GM18907 (cell line): Measurements from ENCODE around the gene TRIM62.

Source experiments
- ATAC-seq: cut with Tn5 transposase; IDR thresholded peaks from one replicate; pipeline ENCODE4 v1.9.1; 2021; ENCODE audit warnings: mild to moderate bottlenecking, moderate library complexity; ENCODE audit not compliant: unreplicated experiment

The TRIM62 gene

DNA sequence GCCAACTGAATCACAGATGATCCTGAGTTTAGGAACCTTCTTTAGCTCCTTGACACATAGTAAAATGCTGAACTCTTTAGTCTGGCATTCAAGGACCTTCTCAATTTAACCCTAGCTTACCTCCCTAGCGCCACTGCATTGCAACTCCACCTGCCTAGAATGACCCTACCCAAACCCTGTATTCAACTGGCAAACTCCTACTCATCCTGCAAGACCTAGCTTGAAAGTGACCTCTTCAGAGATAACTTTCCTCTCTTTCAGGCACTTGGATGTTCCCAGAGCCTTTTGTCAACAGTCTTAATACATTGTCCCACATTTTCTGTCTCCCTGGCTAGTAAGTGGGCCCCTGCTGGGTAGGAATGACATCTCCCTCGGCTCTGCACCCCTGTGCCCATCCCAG is 19.7 kb downstream of the TRIM62 start:
- no peak for ATAC-seq

DNA sequence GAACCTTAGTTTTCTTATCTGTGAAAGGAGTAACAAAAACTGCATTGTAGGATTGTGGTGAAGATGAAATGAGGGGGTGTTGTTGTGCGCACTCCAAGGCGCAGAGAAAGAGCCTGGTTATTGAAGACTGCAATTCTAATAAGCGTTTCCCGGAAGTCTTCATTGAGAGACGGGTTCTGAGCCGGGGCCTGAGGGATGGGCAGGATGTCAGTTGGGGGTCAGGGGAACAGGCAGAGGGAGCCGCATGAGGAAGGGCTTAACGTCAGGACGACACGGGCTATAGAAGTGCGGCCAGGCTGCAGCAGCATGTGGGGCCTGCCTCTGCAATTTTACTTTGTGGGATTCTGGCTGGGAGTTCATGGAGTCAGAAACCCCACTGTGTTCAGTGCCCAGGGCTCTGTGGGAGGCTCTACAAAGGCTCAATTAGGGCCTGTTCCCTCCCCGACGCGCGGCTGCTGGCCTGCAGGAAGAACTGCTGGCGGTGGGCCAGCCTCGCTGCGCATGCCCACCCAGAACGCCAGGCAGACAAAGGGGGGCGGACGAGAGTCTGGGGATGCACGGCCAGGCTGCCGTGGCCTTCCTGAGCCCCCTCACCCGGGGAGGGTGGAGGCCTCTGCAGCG is 20.7 kb downstream of the TRIM62 start:
- ATAC-seq: no peak

DNA sequence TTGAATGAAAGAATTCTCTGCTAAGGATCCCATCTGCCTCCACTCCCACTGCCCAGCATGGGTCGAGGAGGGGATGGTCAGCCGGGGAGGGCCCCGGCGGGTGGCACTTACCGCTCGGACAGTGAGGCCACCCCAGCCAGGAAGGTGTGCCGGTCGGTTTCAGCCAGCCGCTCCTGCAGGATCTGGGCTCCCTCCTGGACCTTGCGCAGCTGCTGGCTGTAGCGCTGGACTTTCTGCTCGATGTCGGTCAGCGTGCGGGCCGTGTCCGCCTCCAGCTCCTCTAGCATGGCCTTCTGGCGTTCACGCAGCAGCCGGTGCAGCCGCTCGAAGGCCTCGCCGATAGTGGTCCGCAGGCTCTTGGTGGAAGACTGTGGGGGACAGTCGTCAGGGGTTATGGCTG is 22.3 kb downstream of the TRIM62 start:
- no peak for ATAC-seq

DNA sequence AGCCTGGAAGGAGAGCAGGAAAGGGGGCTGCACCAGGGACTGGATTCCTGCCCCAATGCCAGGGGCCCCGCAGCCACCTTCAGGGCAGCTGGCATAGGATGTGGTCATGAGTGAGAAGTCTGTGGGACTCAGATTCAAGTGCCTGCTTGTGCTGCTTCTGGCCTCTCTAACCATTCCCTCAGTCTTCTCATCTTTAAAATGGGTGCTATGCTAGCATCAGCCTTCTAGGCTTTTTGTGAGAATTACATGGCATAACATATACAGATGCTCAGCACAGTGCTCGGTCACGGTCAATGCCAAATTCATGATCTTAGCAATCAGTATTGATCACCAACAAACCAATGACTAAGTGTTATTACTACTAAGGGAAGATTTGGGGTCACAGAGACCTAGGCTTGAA is 23.5 kb downstream of the TRIM62 start:
- ATAC-seq: no peak

DNA sequence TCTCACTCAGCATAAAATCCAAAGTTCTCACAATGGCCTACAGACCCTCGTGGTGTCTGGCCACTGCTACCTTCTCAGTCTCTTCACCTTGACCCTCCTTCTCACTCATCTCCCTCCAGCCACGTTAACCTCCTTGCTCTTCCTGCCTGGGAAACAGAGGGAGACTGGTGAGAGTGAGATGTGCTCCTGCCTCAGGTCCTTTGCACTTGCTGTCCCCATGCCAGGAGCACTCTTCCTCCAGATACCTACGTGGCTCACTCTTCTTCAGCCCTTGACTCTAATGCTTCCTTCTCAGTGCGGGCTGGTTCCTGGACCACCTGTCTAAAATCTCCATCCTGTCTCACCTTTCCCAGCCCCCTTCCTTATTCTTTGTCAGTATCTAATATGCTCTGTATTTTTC is 24.7 kb downstream of the TRIM62 start:
- ATAC-seq: no peak

DNA sequence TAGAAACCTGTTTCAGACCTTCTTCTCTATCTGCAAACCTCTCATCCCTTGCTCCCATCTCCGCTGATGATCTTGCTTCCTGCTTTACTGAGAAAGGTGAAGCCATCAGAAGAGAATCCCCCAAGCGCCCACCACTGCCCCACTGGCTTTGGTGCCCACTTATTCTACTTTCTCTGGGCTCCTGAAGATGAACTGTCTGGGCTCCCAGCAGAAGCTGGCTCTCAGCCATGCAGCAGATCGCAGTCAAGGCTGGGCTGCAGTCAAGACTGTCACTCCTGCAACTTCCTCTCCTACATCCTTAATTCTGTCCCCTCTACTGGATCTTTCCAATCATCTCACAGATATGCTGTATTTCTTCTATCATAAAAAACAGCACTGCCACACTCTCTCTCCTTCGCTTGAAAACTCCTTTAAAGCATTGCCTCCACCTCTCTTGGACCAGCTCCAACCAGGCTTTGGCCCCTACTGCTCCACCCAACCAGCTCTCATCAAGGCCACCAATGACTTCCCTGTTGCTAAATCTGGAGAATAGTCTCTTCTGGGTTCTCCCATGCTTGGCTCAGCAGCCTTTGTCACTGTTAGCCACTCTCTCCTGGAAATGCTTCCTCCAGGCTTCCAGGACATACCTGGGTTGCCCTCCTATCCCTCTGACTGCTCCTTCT is 25.8 kb downstream of the TRIM62 start:
- ATAC-seq: no peak

DNA sequence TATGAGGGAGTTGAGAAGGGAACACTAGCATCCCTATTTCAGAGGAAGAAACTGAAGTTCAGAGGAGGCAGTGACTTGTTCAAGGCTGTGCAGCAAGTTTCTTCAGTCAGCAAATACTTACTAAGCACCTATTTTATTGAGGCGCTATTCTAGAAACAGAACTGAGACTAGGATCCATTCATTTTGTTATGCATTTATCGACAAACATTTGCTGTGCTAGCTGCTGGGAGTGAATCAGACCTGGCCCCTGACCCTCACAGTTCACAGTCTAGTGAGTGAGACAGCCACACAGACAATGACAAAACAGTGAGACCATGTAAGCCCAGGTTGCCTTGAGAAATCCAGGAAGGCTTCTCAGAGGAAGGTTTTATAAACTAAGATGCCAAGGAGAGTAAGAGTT is 28.2 kb downstream of the TRIM62 start:
- no peak for ATAC-seq

DNA sequence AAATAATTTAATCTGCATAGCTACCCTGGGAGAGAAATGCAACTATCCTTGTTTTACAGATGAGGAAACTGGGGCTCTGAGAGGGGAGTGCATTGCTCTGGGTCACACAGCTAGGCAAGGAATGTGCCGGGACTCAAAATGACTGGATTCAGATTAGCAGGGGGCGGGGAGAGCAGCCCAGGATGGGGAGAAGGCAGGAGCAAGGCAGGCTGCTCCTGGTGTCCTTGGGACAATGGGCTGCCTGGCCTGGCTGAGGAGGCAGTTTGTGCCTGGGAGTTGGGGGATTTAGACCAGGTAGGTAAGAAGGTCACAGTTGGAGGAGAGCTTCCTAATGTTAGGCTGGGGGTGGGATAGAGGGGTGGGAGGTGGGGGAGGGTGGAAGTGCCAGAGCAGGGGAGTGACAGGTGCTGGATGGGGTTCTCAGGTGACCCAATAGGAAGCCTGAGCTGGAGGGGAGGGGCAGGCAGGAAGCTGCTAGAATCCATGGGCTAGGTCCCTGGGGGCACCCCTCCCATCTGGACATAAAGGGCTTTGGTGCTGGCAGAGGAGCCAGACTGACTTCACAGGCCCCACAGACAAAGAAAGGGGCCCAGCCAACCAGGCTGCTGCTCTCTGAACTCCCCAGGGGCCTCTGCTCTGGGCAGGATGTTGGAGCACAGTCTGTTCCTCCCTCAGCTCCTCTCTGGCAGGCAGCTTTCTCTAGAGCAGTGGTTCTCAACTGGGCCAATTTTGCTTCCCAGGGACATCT is 29.0 kb downstream of the TRIM62 start:
- no peak for ATAC-seq

DNA sequence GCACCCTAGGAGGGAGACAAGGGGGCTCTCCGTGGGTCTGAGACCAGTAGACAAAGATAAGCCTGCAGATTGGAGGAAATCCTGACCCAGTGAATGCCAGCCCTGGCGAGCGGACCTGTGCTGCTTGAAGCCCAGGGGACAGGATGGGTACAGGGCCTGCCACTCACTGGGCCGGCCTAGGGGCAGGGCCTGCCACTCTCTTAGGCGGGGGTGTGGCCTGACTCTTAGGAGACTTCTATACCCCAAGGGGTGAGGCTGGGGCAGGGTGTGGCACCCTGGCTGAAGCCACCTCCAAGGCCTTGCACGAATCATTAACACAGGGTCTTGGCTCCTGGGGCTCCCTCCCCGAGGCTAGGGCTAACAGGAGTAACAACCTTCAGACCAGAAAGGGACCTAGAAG is 30.7 kb downstream of the TRIM62 start:
- ATAC-seq: no peak

DNA sequence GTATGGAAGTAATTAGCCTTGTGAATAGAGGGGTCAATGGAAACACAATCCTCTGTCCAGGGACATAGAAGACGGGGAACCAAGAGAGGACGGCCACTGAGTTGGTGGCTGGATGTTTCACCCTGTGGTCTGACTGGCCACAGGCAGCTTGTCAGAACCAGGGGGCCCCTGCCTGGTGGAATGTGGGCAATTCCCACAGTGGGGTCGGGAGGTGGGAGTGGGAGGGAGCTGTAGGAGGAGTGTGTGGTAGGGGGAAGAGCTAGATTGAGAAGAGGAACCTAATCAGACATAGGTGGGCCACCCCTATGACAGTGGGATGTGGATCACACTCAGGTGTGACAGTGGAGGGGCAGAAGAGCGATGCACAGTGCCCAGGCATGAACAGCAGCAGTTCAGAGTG is 31.3 kb downstream of the TRIM62 start:
- no peak for ATAC-seq

DNA sequence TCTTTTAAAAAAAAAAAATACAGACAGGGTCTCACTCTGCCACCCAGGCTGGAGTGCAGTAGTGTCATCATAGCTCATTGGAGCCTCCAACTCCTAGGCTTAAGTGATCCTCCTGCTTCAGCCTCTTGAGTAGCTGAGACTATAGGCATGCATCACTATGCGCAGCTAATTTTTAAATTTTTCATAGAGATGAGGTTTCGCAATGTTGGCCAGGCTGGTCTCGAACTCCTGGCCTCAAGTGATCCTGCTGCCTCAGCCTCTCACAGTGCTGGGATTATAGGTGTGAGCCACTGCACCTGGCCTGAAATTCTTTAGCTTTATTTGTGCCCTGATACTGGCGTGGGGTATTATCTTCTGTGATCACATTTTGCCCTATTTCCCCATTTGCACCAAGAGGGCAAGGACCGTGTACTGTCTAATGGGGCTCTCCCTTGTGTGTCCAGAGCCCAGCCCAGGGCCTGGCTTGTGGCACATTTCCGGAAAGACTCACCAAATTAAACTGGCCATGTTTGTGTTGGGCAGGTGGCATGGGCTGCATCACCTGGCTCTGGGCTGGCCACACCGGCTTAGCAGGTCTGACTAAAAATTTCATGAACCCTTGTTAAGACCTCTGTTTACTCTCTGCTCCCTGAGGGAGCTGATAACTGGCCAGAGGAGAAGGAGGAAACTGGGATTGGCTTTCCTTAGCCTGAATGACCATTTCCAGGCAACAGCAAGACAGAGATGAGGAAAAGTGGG is 32.2 kb downstream of the TRIM62 start:
- ATAC-seq: no peak

DNA sequence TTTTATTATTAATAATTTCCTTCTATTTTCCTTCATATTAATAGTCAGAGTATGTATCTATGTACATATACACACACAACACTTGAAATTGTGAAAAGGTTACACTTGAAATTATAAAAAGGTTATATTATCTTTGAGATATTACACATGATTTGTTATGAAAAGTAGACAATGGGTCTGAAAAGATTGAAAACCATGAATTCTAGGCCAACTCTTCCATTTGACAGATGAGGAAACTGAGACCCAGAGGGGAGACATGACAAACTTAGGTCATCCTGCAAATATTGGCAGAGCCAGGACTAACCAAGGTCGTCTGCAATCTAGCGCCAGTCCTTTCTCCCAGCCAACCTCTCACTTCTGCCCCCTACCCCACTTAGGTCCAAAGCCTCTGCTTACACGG is 33.2 kb downstream of the TRIM62 start:
- ATAC-seq: no peak

DNA sequence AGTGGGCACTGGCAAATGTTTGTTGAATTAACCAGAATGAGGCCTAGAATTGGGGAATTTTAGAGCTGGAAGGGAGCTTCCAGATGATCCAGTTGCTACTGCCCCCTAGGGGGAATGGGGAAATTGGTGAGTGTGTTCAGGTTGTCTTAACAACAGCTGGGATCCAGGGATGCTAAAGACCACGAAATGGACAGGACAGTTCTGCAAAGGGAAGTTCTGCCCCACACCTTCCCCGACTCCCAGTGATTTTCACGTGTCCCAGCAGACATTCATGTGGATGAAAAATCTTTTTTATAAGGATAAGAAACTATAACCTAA is 33.9 kb downstream of the TRIM62 start:
- no peak for ATAC-seq

DNA sequence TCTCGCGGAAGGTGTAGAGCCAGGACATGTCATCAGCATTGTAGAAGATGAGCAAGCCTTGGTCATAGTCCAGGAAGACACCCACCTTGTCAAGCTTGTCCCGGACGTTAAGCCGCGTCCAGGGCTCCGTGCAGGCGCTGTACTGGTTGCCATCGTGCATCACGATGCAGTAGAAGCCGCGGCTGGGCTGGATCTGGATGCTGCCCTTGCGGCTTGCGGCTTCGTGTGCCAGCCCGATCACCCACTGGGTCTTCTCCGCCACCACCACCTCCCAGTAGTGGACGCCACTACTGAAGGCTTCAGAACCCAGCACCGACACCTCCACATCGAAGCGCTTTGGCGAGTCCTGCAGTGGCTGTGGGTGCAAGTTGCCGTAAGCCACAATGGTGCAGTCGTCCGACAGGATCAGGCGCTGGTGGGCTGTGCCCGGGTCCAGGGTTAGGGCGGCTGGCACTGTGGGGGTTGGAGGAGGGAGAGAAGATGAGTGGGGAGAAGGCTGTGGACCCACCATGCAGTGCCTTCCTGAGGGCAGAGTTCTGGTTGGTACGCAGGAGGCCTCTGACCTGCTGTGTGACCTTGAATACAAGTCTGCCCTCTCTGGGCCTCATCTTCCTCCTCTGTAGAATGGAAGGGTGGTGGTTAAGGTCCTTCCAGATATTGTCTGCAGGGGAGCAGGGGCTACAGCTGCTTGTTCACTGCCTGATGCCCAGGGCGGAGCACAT is 34.4 kb downstream of the TRIM62 start:
- no peak for ATAC-seq

DNA sequence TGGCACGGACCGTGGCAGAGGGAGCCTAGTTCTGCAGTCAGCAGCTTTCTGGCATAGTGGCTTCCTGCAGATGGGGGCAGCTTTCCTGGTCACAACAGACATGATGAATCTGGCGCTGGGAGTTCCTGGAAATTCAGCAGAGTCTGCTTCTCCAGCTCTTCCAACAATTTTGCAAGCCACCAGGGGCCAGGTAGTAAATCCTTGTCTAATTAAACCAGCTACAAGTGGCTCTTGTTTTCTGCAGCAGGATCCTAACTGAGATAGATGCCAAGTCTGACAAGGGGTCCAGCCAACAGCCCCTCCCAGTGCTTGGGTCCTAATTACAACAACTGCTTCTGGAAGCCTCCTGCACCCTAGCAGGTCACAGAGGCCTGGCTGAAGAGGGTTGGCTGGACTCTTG is 35.8 kb downstream of the TRIM62 start:
- no peak for ATAC-seq

DNA sequence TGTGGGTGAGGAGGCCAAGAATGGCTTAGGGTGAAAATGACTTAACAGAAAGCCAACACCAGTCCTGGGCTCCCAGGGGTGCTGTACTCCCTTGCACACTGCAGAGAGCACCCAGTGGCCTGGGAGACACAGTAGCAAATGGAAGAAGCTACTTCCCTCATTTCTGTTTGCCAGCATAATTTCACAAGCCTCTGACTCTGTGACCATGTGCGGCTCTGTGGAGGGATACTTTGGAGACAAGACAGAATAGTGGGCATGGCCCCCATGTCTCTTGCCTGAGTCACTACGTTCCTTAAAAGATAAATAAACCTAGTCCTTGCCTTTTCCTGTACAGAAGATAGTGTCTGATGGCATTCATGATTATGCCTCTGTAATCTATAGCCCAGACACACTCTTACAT is 38.1 kb downstream of the TRIM62 start:
- no peak for ATAC-seq

DNA sequence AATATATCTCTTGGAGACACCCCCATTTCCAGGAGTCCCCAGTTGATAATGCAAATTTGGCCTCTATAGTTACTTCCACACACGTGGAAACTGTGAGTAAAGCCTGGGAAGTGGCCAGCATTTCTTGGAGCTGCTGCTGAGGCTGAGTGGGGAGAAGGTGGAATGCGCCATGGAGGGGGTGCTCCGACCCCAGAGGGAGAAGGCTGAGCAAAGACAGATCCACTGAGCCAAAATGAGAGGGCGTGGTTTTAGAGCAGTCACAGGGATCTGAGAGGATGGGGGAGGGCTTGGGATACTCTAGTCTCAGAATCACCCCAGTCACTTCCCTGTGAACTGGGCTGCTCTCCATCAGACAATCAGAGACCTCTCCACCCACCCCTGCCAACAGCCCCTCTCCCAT is 38.7 kb downstream of the TRIM62 start:
- ATAC-seq: no peak

DNA sequence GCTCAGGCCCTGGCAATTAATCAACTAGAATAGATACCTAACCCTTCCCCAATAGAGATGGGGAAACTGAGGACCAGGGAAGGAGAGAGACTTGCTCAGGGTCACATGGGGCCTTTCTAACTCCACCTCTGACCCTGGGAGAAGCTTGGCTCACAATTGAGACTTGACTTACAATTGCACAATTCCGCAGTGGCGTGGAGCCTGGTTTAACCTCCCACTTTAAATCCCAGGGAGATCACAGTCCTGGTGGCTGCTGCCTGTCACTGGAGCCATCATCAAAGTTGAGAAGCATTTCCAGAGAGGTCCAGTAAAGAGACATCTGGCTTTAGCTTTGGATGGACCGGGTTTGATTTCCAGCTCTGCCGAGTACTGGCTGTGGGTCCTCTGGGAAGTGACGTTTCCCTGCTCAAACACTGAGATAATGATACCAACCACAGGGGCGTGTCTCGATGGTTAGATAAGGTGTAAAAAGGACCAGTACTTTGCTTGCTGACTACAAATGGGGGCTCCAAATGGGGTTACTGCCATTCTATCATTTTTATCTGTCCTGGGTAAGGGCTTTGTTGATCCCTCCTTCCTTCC is 39.3 kb downstream of the TRIM62 start:
- ATAC-seq: no peak

DNA sequence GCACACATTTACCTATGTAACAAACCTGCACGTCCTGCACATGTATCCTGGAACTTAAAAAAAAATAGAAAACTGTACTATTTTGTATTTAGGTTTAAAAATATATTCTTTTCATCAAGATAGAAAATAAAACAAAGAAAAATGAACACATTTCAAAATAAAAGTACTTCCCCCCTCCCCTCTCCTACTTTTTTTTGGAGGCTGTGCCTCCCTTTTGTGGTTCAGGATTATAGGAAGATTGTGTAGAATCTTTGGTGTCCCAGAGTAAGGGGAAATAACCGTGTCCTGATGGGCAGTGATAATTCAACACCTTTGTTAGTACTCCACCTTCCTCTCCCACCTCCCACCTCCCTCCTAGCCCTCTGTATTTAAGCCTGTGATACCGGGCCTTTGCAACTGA is 40.1 kb downstream of the TRIM62 start:
- no peak for ATAC-seq

DNA sequence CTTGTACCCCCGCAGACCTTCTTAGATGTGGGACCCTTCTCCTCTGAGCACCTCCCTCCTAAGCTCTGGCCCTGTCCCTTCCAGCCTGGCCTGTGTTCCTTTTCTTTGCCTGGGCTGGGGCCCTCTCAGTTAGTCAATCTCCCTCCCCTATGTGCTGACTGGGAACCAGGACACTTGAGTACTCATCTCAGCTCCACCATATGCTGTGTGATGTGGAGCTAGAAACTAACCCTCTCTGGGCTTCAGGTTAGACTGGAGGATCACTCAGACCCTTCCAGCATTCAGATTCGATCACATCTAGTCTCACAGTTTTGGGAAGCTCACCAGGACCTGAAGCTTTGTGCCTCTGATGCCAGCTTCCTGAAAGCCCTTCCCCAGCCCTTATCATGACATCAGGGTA is 40.6 kb downstream of the TRIM62 start:
- no peak for ATAC-seq
